PFSK-1 (cell line): ENCODE measurements around the gene TRIM17.

Experiments used
- POLR2AphosphoS5 ChIP-seq: IDR thresholded peaks from 2 replicates; pipeline ENCODE4 v1.6.1; 2012; ENCODE audit warnings: low read depth, mild to moderate bottlenecking, control low read depth, low read length, moderate library complexity
- SIN3A ChIP-seq: IDR thresholded peaks from 2 replicates; pipeline ENCODE4 v1.6.1; 2012; ENCODE audit warnings: mild to moderate bottlenecking, low read length, moderate library complexity, borderline replicate concordance; ENCODE audit not compliant: insufficient read depth
- TAF1 ChIP-seq: IDR thresholded peaks from 2 replicates; pipeline ENCODE4 v1.6.1; 2012; ENCODE audit warnings: low read length, control low read depth, borderline replicate concordance; ENCODE audit not compliant: insufficient read depth
- TF ChIP-seq, protein P1 (sequence below), 2 experiments: IDR thresholded peaks; 2 replicates each; pipeline versions ENCODE4 v1.6.1 to v1.8.0; 2011 to 2012; ENCODE audit warnings: low read depth in 2 of 2, low read length in 2 of 2, control low read depth in 1 of 2, inconsistent platforms in 1 of 2, mild to moderate bottlenecking in 1 of 2, moderate library complexity in 1 of 2; ENCODE audit not compliant: insufficient read depth in 1 of 2

DNA sequence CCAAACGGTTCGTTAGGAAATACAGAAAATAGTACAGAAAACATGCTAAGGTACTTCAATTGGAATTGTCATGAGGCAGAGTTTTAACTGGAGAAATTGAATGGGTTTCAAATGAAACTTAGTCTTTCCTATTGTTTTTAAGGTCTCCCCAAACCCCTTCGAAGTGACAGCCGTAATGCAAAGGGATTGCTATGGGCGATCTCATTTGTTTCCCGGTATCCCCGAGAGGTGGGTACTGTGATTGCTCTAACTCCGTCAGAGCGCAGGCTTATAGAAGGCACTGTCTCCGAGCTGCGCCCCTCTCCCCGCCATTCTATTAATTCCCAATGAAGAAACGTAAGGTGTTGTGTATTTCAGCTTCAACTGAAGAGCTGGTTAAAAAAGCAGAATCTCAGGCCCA lies 48.5 kb upstream of the TRIM17 start:
- TF ChIP-seq SIN3A (no peak), POLR2AphosphoS5 (no peak), TAF1 (no peak)
- TF ChIP-seq, protein P1, sequence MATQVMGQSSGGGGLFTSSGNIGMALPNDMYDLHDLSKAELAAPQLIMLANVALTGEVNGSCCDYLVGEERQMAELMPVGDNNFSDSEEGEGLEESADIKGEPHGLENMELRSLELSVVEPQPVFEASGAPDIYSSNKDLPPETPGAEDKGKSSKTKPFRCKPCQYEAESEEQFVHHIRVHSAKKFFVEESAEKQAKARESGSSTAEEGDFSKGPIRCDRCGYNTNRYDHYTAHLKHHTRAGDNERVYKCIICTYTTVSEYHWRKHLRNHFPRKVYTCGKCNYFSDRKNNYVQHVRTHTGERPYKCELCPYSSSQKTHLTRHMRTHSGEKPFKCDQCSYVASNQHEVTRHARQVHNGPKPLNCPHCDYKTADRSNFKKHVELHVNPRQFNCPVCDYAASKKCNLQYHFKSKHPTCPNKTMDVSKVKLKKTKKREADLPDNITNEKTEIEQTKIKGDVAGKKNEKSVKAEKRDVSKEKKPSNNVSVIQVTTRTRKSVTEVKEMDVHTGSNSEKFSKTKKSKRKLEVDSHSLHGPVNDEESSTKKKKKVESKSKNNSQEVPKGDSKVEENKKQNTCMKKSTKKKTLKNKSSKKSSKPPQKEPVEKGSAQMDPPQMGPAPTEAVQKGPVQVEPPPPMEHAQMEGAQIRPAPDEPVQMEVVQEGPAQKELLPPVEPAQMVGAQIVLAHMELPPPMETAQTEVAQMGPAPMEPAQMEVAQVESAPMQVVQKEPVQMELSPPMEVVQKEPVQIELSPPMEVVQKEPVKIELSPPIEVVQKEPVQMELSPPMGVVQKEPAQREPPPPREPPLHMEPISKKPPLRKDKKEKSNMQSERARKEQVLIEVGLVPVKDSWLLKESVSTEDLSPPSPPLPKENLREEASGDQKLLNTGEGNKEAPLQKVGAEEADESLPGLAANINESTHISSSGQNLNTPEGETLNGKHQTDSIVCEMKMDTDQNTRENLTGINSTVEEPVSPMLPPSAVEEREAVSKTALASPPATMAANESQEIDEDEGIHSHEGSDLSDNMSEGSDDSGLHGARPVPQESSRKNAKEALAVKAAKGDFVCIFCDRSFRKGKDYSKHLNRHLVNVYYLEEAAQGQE (IDR thresholded peaks at IDR 0.05; ENCODE audit: insufficient read depth in 1 of 2, low read depth in 2 of 2, low read length in 2 of 2): no peak
